Ascending aorta (tissue), 2 donors: ENCODE data around the gene TBC1D3G. TPM values are rescaled to one million over a fixed set of nuclear protein-coding genes. Genes with fewer than 3 reads are reported as not detected.
"Not testable (repeated sequence)": the region's sequence is repeated elsewhere in the genome, so short reads cannot be mapped to it uniquely, and the experiment has no call there.

Source experiments
- DNase-seq, 2 donors: peaks; one replicate each; pipeline ENCODE4 v3.0.0-alpha.2; 2019; ENCODE audit warnings: low spot score in 2 of 2
- H3K27ac ChIP-seq, 2 donors: fragments of 200-600 bp; sonication (generic); one replicate each; pipeline ENCODE4 v1.5.1; 2016 to 2017; ENCODE audit warnings: mild to moderate bottlenecking in 1 of 2
- H3K27me3 ChIP-seq: fragments of 200-600 bp; sonication (generic); one replicate; pipeline ENCODE4 v1.5.1; 2017
- H3K36me3 ChIP-seq, 2 donors: fragments of 200-600 bp; sonication (generic); one replicate each; pipeline ENCODE4 v1.5.1; 2016
- H3K4me1 ChIP-seq, 2 donors: fragments of 200-600 bp; sonication (generic); one replicate each; pipeline ENCODE4 v1.5.1; 2016 to 2017; ENCODE audit warnings: mild to moderate bottlenecking in 1 of 2
- H3K4me3 ChIP-seq, 2 donors: fragments of 200-600 bp; sonication (generic); one replicate each; pipeline ENCODE4 v1.5.1; 2016 to 2017; ENCODE audit warnings: mild to moderate bottlenecking in 1 of 2
- H3K9me3 ChIP-seq, 2 donors: fragments of 200-600 bp; sonication (generic); one replicate each; pipeline ENCODE4 v1.5.1; 2016
- intact Hi-C: fragments of 100-400 bp; cut with DNase I; formaldehyde crosslinking; loops from one replicate; pipeline ENCODE4 v1.15.1; 2023
- total RNA-seq: library from RNA; depleted of rRNA; stranded (reverse); fragments of >200 nt; gene quantifications from one replicate; pipeline ENCODE4 v1.1.0, GENCODE V29; 2016

TBC1D3G gene
- total RNA-seq = not detected

DNA sequence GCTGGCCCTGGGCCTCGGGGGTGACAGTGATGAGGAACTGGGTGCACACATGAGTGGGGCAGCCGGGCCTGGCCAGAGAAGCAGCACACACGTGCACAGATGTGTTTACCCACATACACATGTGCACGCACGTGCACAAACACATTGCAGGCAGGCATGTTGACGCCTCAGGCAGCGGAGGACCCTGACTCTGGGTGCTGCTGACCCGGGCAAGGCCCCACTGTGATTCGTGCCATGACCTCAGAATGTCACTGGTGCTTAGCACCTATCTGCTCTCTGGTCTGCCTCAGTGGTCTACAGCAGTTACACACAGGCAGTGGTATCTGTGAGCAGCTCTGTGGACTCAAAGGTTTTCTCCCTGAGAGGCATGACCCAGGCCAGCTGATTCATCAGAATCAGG, at the start of gene TBC1D3G:
TBC1D3G (plus strand) TSS at position 301 of the 400 bp plus-strand sequence. CDS start 1,528 bp downstream, outside the sequence.
- H3K36me3 ChIP-seq, H3K4me1 ChIP-seq, H3K27me3 ChIP-seq, H3K4me3 ChIP-seq, DNase-seq, H3K27ac ChIP-seq, intact Hi-C loops, H3K9me3 ChIP-seq: not testable (repeated sequence)

DNA sequence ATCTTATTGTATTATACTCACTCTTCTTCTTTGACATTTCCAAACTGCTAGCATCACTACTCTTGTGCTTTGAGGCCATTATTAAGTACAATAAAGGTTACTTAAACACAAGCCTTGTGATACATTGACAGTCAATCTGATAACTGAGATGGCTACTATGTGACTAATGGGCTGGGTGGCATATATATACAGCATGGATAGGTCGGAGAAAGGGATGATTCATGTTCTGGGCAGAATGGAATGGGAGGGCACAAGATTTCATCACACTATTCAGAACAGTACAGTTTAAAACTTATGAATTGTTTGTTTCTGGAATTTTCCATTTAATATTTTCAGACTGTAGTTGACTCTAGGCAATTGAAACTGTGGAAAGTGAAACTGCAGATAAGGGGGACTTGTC, 40.4 kb upstream of the TBC1D3G start:
- H3K36me3 ChIP-seq, DNase-seq, H3K27me3 ChIP-seq, H3K9me3 ChIP-seq, H3K4me1 ChIP-seq, H3K4me3 ChIP-seq, intact Hi-C loops, H3K27ac ChIP-seq: not testable (repeated sequence)

- intact Hi-C loops, H3K36me3 ChIP-seq, H3K4me3 ChIP-seq, H3K9me3 ChIP-seq, H3K27ac ChIP-seq, H3K4me1 ChIP-seq, DNase-seq, H3K27me3 ChIP-seq: not testable (repeated sequence)
These were observed 39.5 kb upstream of the TBC1D3G start for GRCh38 chr17:36284219-36284618.

DNA sequence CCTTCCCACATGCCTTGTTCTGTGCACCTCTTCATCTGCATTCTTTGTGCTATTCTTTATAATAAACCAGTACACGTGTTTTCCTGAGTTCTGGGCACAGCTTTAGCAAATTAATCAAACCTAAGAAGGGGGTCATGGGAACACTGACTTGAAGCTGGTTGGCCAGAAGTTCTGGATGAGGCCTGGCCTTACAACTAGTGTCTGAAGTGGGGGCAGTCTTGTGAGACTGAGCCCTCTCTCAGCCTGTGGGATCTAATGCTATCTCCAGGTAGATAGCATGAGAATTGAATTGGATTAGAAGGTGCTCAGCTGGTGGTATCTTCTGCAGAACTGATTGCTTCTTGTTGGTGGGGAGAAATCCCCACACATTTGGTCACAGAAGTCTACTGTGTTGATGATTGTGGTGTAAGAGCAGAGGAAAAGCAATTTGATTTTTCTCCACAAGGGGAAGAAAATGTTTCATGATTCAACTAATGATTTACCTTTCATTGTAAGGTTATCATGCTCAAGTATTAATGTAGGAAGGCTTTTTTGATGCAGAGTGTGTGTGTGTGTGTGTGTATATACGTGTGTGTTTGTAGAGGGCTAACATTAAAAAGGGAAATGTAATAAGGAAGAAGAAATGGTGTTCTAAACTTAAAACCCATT, 33.6 kb upstream of the TBC1D3G start:
- H3K27me3 ChIP-seq, H3K27ac ChIP-seq, DNase-seq, H3K36me3 ChIP-seq, intact Hi-C loops, H3K4me1 ChIP-seq, H3K9me3 ChIP-seq, H3K4me3 ChIP-seq: not testable (repeated sequence)

DNA sequence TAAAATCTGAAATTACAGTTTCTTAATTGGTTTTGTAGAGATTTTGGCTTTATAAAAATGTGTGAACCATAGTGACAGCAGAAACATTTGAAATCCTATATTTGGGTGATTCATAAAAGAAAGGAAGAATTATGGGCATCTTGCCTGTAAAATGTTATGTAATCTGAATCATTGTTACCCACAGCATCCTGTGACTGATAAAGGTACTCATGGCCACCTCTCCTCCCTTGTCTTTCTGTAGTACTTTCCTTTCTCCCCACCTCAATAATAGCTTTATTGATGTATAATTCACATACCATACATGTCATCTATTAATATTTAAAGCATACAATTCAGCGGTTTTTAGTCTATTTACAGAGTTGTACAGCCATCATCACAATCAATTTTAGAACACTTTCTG, 28.5 kb upstream of the TBC1D3G start:
- H3K4me3 ChIP-seq, H3K4me1 ChIP-seq, intact Hi-C loops, H3K9me3 ChIP-seq, H3K36me3 ChIP-seq, H3K27me3 ChIP-seq, H3K27ac ChIP-seq, DNase-seq: not testable (repeated sequence)

DNA sequence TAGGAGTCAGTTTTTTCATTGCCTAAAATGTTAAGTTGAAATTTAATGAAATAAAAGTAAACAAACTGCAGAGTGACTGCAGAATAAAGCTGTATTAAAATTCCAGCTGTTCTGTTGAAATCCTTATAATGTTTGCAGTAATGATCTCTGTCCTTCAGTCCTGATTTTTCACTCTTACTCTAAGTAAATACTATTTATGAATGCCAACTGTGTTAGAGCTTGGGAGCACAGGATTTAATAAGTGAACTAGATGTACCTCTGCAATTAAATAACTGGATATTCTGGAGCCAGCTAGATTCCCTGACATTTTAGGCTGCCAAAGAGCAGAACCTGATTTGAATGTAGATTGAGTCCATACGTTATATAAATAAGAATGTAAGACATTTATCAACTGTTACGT, 7.9 kb upstream of the TBC1D3G start:
- H3K27ac ChIP-seq, H3K4me1 ChIP-seq, intact Hi-C loops, H3K36me3 ChIP-seq, DNase-seq, H3K4me3 ChIP-seq, H3K27me3 ChIP-seq, H3K9me3 ChIP-seq: not testable (repeated sequence)

- H3K27me3 ChIP-seq, H3K27ac ChIP-seq, H3K36me3 ChIP-seq, H3K4me1 ChIP-seq, H3K9me3 ChIP-seq, DNase-seq, H3K4me3 ChIP-seq, intact Hi-C loops: not testable (repeated sequence)
These were observed 38.8 kb downstream of the TBC1D3G start for GRCh38 chr17:36362496-36362895.

- H3K27ac ChIP-seq, intact Hi-C loops, H3K4me1 ChIP-seq, H3K27me3 ChIP-seq, H3K4me3 ChIP-seq, DNase-seq, H3K9me3 ChIP-seq, H3K36me3 ChIP-seq: not testable (repeated sequence)
These were observed 52.3 kb downstream of the TBC1D3G start for GRCh38 chr17:36375938-36376337.

Other genes with a start within 250 kb of the TBC1D3G start
- gene CCL3, start 233.7 kb upstream of the TBC1D3G start, total RNA-seq = not detected
- gene CCL4, start 220.1 kb upstream of the TBC1D3G start, total RNA-seq = not detected
- not detected for gene TBC1D3B, start 147.2 kb upstream of the TBC1D3G start, total RNA-seq
- gene CCL3L1, start 127.1 kb upstream of the TBC1D3G start, total RNA-seq = not detected
- not detected for gene CCL4L2, start 112.8 kb upstream of the TBC1D3G start, total RNA-seq
- not detected for gene TBC1D3I, start 59.3 kb upstream of the TBC1D3G start, total RNA-seq
- not detected for gene TBC1D3H, start 64.6 kb downstream of the TBC1D3G start, total RNA-seq
- 49.4 TPM for gene ZNHIT3, start 162.8 kb downstream of the TBC1D3G start, total RNA-seq
- 40.7 TPM for gene MYO19, start 211.0 kb downstream of the TBC1D3G start, total RNA-seq
- gene PIGW, start 211.1 kb downstream of the TBC1D3G start, total RNA-seq = 6.0 TPM
- gene GGNBP2, start 221.0 kb downstream of the TBC1D3G start, total RNA-seq = 26.5 TPM